Panc1 (cell line): ENCODE results near the gene LRRC71. TPM values are rescaled to one million over a fixed set of nuclear protein-coding genes. Genes with fewer than 3 reads are reported as not detected.

ENCODE experiments used
- ATAC-seq: fragments of 200-7000 bp; cut with Tn5 transposase; 2 replicates; pipeline ENCODE4 v1.9.1; 2020; ENCODE audit warnings: mild to moderate bottlenecking, moderate library complexity
- BruUV-seq: library from RNA; stranded (reverse); fragments of 400-500 nt; replicated peaks from 2 replicates; lab custom pipeline; 2021; lab: Mats Ljungman, UMichigan
- CTCF ChIA-PET: fragments of 300-600 bp; sonication (Branson Sonifier 250); formaldehyde crosslinking; loops from one replicate; lab custom pipeline; 2022; ENCODE audit warnings: antibody characterized with exemption; lab: Charles Lee
- POLR2A ChIA-PET: fragments of 300-600 bp; sonication (Branson Sonifier 250); formaldehyde crosslinking; loops from one replicate; lab custom pipeline; 2022; ENCODE audit warnings: antibody characterized with exemption; lab: Charles Lee
- DNase-seq: peaks from one replicate; pipeline ENCODE4 v3.0.0-alpha.2; 2010; ENCODE audit warnings: low read depth, low spot score
- H3K27ac ChIP-seq: 2 replicates; pipeline ENCODE4 v1.5.1; 2011; ENCODE audit warnings: mild to moderate bottlenecking, low read length, inconsistent platforms
- H3K27me3 ChIP-seq: fragments of 200-500 bp; sonication (Bioruptor generic); 2 replicates; pipeline ENCODE4 v1.6.0; 2014; ENCODE audit warnings: low read length, inconsistent platforms; ENCODE audit not compliant: control insufficient read depth, insufficient read depth
- H3K36me3 ChIP-seq: fragments of 200-500 bp; sonication (Bioruptor generic); 2 replicates; pipeline ENCODE4 v1.5.1; 2014; ENCODE audit warnings: inconsistent platforms, mild to moderate bottlenecking, low read length, moderate library complexity; ENCODE audit not compliant: control insufficient read depth, insufficient read depth
- H3K4me1 ChIP-seq: 2 replicates; pipeline ENCODE4 v1.5.1; 2011; ENCODE audit warnings: inconsistent platforms, mild to moderate bottlenecking, low read length, moderate library complexity; ENCODE audit not compliant: control insufficient read depth, insufficient read depth
- H3K4me3 ChIP-seq, 2 experiments: 2 replicates each; pipeline ENCODE4 v1.5.1; 2011 to 2012; ENCODE audit warnings: low read depth in 2 of 2, low read length in 2 of 2, mild to moderate bottlenecking in 2 of 2, inconsistent platforms in 1 of 2, moderate library complexity in 1 of 2
- H3K9me3 ChIP-seq: fragments of 200-500 bp; sonication (Bioruptor generic); 2 replicates; pipeline ENCODE4 v1.5.1; 2014; ENCODE audit warnings: low read depth, mild to moderate bottlenecking, inconsistent platforms, low read length, moderate library complexity; ENCODE audit not compliant: control insufficient read depth, insufficient read depth
- CTCF ChIP-seq: fragments of 450-650 bp; IDR thresholded peaks from 2 replicates; pipeline ENCODE4 v1.5.1; 2017; ENCODE audit warnings: mild to moderate bottlenecking
- POLR2AphosphoS5 ChIP-seq: IDR thresholded peaks from 2 replicates; pipeline ENCODE4 v1.6.1; 2012; ENCODE audit warnings: mild to moderate bottlenecking, low read depth, low read length, moderate library complexity
- SIN3A ChIP-seq: IDR thresholded peaks from 2 replicates; pipeline ENCODE4 v1.6.1; 2012; ENCODE audit warnings: low read depth, mild to moderate bottlenecking, low read length, moderate library complexity, borderline replicate concordance; ENCODE audit not compliant: insufficient read depth
- TCF7L2 ChIP-seq: IDR thresholded peaks from 2 replicates; pipeline ENCODE4 v1.6.1; 2011; ENCODE audit warnings: mild to moderate bottlenecking, low read depth, low read length, inconsistent platforms
- in situ Hi-C: cut with HindIII; loops from 2 replicates; pipeline ENCODE4 v1.10.0; 2016; ENCODE audit warnings: low sequenced_read_pairs, low pct_unique_long_range_greater_than_20kb
- intact Hi-C: fragments of 100-400 bp; cut with micrococcal nuclease; formaldehyde crosslinking; loops from one replicate; pipeline ENCODE4 v1.10.0; 2022; ENCODE audit not compliant: unreplicated experiment
- total RNA-seq: library from RNA; stranded (reverse); gene quantifications from one replicate; pipeline ENCODE4 v1.2.1, GENCODE V29; 2021; ENCODE audit not compliant: unreplicated experiment
- TF ChIP-seq, protein P1 (sequence below), 2 experiments: IDR thresholded peaks; 2 replicates each; pipeline ENCODE4 v1.6.1; 2011 to 2012; ENCODE audit warnings: low read depth in 2 of 2, control low read depth in 1 of 2, low read length in 1 of 2, mild to moderate bottlenecking in 1 of 2, moderate library complexity in 1 of 2; ENCODE audit not compliant: insufficient read depth in 1 of 2

Gene LRRC71
- total RNA-seq, 1 experiment from 2014 or later, result 0.77 TPM

- CTCF ChIA-PET, result interaction anchor here (0.6 kb wide), 1 partner anchor 9 kb away, joined by 3 read pairs; no protein-coding TSS in a partner anchor
- Histone ChIP-seq H3K4me3 (no peak overlapping the region), H3K4me1 (peaks cover 4% of the 10 kb centered on the region; the same call in 1 of the 2 replicates), H3K36me3 (no peaks in the 10 kb centered on the region), H3K27me3 (no peaks in the 10 kb centered on the region), H3K27ac (no peak overlapping the region), H3K9me3 (no peaks in the 10 kb centered on the region)
- intact Hi-C loops, result no loop called here
- ATAC-seq, result no peak
- in situ Hi-C loops, result no loop called here
- POLR2A ChIA-PET, result no interaction called here
- TF ChIP-seq CTCF (no peak), POLR2AphosphoS5 (no peak), TCF7L2 (no peak), SIN3A (no peak)
- TF ChIP-seq, protein P1, sequence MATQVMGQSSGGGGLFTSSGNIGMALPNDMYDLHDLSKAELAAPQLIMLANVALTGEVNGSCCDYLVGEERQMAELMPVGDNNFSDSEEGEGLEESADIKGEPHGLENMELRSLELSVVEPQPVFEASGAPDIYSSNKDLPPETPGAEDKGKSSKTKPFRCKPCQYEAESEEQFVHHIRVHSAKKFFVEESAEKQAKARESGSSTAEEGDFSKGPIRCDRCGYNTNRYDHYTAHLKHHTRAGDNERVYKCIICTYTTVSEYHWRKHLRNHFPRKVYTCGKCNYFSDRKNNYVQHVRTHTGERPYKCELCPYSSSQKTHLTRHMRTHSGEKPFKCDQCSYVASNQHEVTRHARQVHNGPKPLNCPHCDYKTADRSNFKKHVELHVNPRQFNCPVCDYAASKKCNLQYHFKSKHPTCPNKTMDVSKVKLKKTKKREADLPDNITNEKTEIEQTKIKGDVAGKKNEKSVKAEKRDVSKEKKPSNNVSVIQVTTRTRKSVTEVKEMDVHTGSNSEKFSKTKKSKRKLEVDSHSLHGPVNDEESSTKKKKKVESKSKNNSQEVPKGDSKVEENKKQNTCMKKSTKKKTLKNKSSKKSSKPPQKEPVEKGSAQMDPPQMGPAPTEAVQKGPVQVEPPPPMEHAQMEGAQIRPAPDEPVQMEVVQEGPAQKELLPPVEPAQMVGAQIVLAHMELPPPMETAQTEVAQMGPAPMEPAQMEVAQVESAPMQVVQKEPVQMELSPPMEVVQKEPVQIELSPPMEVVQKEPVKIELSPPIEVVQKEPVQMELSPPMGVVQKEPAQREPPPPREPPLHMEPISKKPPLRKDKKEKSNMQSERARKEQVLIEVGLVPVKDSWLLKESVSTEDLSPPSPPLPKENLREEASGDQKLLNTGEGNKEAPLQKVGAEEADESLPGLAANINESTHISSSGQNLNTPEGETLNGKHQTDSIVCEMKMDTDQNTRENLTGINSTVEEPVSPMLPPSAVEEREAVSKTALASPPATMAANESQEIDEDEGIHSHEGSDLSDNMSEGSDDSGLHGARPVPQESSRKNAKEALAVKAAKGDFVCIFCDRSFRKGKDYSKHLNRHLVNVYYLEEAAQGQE (IDR thresholded peaks at IDR 0.05; ENCODE audit: insufficient read depth in 1 of 2, low read depth in 2 of 2, low read length in 1 of 2), result no peak
- no peak for DNase-seq
- BruUV-seq, result no TSS peak
These were observed 45.2 kb upstream of the LRRC71 start for GRCh38 chr1:156875341-156875615.

- ATAC-seq (no peak), DNase-seq (no peak)
- intact Hi-C loops, result no loop called here
- ChIA-PET CTCF (no interaction called here), POLR2A (no interaction called here)
- Histone ChIP-seq H3K27ac (no peak overlapping the region), H3K4me1 (no peaks in the 10 kb centered on the region), H3K36me3 (no peaks in the 10 kb centered on the region), H3K27me3 (no peaks in the 10 kb centered on the region), H3K4me3 (no peak overlapping the region), H3K9me3 (no peaks in the 10 kb centered on the region)
- in situ Hi-C loops, result no loop called here
- TF ChIP-seq SIN3A, result no peak
- TF ChIP-seq POLR2AphosphoS5, result no peak
- TF ChIP-seq, protein P1 (IDR thresholded peaks at IDR 0.05; ENCODE audit: insufficient read depth in 1 of 2, low read depth in 2 of 2, low read length in 1 of 2), result no peak
- TF ChIP-seq TCF7L2, result no peak
- no peak for TF ChIP-seq CTCF
- BruUV-seq, result no TSS peak
These were observed 44.2 kb upstream of the LRRC71 start for GRCh38 chr1:156876281-156876680.
